ENCODE measurements around the gene PHKA2.

The PHKA2 gene

DNA sequence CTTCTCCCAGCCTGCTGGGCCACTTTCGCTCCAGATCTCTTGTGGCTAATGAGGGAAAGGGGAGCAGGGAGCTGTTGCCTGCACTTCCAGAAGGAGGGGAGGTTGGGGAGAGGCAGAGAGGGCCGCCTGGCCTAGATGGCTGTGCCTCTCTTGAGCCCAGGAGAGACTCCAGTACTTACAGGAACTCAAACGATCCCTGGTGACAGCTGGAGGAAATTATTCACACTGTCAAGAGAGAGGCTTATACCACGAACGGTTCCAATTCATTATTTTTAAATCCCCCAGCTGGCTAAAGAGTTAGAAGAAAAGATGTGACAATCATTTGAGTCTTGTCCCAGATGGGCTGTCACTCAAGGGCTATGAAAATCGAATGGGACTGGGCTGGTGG is 96.1 kb downstream of the PHKA2 start:
- no peak for DNase-seq (ENCODE audit: low read depth)

DNA sequence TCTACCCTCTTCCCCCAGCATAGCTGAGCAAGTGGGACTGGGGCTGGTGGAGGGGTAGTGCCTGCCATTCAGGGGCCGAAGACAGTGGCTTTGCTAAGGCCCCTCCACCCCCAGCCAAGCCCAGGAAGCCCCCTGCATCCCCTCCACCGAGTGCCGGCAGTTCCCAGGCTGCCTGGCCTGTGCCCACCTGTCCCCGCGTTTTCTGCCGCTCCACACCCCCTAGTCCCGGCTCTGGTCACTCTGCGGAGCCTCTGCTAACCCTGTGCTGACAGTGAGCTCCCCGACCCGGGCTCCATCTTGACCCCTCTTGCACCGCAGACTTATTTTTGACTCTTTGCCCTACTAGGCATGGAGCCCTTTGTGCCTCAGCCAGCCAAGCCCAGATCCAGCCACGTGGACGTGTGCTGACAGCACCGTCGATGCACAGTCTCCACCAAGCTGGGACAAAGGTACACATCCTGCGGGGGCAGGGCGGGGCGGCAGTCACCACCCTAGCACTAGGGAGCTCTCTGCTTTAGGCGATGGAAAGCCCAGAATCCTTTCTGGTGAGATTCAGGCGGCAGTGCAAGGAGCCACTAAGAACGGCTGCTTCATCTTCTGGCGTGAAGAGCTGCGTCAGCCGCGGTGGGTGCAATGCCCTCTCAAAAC is 96.6 kb downstream of the PHKA2 start:
- DNase-seq (ENCODE audit: low read depth) = no peak

DNA sequence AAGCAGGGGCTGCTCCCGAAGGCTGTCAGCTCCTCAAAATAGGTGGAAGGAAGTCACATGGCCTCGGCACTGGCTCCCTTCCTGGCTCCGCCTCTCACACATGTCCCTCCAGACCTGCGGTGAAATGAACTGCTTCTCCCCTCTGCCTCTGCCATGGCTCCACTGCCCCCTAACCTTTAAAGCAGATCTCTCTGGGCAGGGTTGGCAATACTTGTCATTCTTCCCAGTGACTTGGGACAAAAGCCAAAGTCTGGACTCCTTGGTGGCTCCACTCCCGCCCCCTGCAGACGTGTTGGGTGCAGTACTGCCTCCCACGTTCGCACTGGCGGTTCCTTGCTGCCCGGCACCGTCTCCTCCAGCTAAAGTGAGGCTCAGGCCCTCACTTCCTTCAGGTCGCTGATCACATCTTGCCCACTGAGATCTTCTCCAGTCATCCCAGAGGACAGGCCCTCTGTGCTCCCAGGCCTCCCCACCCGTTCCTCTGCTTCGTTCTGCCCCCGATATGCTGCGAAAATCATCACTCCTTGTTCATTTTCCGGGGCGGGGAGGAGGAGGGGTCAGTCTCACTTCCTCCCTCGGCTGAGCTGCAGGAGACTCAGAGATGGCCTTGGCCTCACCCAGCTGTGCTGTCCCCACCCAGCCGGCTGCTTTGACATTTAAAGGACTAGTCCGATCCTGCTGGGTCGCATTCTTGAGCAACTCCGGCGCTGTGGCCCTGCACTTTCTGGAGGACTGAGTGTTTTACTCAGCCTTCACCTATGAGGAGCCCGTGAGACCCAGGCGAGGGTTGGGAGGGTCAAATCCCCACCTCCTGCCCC is 97.4 kb downstream of the PHKA2 start:
- peak; percentile 13 for DNase-seq (ENCODE audit: low read depth)

DNA sequence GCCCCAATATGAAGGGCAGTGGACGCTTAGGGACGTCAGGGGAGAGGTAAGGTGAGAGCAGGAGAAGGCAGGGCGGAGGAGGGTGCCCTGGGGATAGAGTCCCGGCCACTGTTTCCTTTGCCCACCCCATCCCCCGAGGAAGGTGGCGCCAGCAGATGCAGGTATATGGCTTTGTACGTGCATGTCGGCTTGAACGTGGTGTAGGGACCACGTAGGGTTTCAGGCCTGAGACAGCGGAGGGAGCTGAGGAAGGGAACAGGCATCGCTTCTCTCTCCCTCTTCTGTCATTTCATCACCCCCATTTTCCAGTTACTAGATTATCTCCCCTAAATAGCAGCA is 97.9 kb downstream of the PHKA2 start:
- DNase-seq (ENCODE audit: low read depth) = no peak

DNA sequence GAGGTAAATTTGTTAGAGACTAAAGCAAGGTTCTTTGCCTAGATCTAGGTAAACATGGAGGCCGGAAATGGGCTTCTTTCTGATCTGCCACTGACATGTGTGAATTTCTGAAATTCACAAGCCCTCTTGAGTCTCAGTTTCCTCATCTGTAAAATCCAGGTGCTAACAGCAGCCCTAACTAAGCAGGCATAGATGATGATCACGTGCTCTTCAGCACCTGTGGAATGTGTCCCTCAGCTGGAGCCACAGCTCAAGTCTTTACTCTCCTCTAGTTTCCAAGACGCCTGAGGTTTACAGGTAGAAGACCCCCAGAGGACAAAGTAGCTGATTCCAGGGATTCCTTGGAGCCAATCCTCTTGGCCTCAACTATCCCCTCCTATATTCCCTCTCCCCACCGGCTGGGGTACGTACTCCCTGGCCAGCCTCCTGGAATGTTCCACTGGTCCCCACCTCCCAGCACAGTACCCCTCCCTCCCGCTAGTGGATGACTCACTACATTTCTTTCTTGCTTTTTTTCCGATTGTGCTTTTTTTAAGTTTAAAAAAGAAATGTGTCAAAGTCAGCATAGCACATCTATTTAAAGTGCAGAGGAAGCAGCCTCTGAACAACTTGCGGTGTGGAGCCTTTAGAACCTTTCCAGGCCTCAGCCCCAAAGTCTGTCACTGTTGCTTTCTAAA is 98.4 kb downstream of the PHKA2 start:
- DNase-seq (ENCODE audit: low read depth) = no peak

DNA sequence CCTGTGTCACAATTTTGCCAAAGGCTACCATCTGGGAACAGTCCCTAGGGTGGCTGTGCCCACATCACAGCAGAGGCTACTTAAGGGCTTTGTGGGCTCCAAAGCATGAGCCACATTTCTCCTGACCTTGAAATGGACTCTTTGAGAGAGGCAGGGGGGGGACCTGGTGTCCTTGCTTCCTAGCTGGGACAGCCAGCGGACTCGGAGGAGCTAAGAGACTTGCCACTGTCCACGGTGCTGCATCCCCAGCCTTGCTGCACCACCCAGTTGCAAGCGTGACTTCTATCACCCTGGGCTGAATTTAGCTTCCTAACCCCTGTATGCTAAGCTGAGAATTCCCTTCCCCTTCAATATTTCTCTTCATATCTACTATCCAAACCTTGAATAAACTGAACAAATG is 99.0 kb downstream of the PHKA2 start:
- DNase-seq (ENCODE audit: low read depth) = no peak

DNA sequence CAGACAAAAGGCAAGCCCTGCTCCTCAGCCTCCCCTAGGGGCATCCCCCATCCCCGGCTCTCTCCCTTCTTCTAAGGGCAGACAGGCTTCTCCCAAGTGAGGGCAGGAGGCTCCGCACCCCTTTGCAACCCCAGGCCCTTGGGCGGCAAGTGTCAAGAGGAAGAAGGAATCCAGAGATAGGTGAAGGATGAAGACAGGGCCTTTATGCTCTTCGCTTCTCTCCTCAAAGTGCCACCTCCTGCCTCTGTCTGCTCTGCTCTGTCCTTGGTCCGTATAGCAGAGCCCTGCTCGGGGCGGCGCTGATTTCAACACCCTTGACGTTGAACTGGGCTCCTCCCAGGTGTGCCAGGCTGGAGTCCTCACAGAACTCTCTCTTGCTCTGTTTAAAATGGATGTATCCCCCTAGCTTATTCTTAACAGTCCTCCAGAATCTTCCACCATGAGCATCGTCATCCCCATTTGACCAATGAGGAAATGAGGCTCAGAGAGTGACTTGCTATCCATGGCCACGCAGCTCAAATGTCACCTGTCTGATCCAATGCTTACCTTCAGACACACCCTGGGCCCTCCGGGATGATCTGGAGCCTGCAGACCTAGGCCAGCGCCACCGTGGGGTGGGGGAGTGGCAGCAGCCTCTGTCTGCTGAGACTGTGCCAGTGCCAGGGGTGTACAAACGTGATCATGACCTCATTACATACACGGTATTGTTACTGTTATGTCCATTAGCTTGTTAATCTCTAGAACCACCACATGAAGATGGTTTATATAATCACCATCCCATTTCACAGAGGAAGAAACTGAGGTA is 99.8 kb downstream of the PHKA2 start:
- no peak for DNase-seq (ENCODE audit: low read depth)

DNA sequence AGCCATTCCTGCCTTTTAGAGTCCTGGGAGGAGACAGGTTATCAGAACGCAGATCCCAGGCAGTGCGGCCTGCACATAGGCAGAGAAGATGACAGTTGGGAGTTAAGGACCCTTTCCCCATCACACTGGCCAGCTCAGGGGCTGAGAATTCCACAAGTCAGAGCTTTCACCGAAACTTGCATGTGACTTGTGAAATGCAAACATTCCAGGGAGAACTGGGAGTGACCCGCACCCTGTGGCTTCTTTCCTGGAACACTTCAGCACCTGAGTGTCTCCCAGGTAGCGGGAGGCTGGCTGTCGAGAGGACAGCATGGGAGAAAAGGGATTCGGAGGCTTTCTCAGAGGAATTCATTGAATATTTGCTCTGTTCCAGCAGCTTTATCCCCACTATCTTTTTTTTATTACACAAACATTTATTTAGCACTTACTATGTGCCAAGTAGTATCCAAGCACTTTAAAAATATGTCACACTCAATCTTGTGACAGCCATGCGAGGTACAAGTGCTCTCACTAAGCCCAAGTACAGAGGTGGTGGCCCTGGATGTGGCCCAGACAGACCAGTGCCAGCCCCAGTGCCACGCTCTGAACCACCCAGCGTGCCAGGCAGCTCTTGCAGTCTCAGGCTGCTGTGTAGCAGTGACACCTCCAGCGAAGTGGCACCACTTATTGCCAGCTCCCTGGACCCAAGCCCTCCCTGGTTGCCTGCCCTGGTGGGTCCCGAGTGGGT is 100.5 kb downstream of the PHKA2 start:
- DNase-seq (ENCODE audit: low read depth) = no peak

DNA sequence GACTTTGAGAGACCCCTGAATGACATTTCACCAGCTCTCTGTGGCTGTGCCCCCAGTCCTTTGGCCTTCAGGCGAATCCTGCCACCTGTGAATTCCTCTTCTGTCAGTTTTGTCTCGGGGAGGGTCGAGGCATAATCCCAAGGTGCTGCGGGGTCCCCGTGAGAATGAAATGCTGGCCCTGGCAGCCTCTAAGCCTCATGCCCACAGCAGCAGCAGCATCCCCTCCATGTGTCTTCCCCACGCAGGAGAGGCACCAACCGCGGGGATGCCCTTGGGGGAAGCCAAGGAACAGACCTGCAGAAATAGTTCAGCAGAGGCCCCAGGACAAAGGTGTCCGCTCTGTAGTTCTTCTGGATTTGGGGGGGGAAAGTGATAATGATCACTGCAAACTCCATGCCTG is 104.8 kb downstream of the PHKA2 start:
- no peak for DNase-seq (ENCODE audit: low read depth)

DNA sequence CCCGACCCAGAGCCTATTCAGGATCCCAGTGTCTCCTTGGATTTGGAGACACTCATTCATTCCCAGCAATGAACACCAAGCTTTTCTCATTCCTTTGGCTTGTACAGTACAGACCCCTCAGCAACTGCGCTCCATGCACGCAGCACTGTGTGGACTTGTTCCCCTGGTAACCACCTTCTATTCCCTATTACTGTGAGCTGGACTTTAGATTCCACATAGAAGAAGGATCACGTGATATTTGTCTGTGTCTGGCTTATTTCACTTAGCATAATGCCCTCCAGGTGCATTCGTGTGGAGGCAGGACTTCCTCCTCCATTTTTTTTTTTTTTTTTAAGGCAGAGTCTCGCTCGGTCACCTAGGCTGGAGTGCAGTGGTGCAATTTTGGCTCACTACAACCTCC is 106.4 kb downstream of the PHKA2 start:
- DNase-seq (ENCODE audit: low read depth) = no peak

DNA sequence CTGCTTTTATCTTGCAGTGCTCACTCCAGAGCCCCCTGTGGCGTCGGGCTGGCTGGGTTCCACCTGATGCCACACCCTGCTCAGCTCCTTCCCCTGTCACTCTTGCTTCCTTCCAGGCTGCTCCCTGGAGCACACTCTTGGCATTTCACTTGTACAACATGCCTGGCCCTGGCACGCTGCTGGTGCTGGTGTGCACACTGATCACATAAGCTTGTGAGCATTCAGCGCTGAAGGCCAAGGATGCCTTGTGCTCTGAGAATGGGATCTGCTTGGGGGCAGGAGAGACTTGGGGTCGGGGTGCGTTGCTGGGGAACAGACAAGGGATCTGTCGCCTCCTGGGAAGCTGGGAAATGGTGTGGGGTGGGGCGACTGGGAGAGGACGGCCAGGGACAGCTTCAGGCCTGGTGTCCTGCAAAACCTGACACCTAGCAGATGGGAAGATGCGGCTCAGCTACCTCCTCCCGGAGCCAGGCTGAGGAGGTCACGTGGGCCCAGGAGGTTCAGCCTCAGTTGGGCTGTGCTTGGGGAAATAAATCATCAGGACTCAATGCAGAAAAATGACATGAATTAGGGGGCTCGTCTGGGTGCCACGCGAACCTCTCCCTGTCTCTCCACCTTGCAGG is 108.5 kb downstream of the PHKA2 start:
- DNase-seq (ENCODE audit: low read depth) = no peak

DNA sequence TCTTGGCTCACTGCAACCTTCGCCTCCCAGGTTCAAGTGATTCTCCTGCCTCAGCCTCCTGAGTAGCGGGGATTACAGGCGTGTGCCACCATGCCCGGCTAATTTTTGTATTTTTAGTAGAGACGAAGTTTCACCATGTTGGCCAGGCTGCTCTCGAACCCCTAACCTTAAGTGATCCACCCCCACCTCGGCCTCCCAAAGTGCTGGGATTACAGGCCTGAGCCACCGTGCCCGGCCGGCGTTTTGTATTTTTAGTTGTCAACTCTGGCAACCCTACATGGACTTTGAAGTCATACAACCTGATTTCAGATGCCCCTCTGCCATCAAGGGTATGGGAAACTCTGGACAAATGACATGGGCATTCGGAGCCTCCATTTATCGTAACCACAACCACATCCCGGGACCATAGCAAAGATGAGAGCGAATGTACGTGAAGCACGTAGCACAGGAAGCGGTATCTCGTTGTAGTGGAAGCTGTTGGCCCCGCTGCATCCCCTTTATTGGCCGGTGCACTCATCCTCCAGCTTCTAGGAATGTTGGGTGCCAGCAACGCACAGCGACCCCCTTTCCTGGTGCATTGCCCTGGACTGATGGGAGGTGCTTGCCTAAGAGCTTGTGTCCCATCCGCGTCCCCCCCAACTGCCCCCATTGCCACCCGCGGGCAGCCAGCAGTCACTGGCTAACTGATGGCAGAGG is 109.2 kb downstream of the PHKA2 start:
- DNase-seq (ENCODE audit: low read depth) = no peak

DNA sequence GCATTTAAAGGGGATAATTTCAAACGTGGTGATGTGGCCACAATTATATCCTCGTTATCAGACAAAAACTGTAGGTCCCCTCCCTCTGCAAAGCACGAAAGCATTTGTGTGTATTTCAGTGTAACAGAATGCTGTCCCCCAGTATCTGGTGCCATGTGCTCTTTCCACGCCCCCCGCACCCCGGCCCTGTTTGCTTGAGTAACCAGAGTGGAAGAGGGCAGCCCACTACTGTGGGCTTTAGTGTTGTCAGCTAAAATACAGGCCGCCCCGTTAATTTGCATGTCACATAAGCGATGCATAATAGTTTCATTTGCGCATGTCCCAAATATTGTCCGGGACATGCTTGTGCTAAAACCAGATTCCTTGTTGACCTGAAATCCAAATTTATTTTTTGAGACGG is 110.1 kb downstream of the PHKA2 start:
- DNase-seq (ENCODE audit: low read depth) = no peak

DNA sequence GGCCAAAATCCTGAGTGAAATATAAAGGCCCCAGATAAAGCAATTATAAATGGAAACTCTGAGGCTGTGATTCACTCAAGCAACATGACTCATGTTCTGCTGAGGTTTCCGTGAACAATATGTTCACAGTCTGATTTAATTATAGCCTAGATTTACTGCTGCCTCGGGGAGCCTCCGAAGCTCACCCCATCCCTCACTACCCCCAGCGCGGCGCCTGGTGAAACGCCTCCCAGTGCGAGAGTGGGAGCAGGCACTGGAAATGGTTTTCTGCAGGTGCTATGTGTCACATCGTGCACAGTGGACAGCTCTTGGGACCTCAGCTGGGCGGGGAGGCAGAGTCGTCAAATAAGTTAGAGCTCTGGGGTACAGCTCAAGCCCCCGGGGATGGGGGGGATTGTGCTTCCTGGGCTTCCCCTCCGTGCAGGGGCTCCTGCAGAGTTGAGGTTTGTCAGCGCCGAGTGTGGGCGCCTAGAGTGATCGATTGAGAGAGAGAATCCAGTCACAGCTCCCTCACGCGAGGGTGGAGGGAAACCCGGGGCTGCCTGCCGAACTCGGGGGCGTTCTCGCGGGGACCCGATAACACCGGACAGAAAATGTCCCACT is 110.6 kb downstream of the PHKA2 start:
- peak; percentile 31 for DNase-seq (ENCODE audit: low read depth)

DNA sequence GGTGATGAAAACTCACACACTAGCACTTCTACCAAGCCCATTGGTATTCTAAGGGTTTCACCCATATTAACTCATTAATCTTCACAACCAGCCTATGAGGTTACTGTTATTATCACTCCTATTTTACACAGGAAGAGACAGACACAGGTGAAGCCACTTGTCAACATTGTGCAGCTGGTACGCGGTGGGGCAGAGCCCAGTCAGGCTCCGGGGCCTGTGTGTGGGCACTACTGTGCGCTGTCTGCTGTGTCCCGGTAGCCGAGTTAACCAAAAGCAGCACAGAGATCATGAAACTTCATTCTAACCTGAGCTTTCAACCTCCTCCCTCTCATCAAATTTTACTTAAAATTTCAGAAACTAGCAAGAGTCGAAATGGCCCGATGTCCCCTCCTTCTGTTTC is 111.3 kb downstream of the PHKA2 start:
- no peak for DNase-seq (ENCODE audit: low read depth)

DNA sequence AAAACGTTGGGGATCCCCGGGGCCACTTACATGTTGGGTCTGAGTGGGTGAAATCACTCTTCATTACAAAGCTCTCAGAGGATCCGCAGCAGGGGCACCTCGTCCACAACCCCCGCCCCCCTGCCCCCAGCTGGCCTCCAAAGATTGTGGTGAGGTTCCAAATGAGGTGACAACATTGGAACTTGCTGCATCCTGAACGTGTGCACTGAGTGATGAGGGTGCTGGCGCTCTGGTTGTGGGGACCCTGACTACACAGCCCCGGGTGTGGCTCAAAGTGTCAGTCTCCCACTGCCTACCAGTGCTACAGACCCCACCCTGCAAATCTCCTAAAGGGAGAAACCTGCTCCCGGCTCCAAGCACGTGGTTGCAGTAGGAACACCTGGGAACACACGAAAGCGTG is 111.9 kb downstream of the PHKA2 start:
- no peak for DNase-seq (ENCODE audit: low read depth)

DNA sequence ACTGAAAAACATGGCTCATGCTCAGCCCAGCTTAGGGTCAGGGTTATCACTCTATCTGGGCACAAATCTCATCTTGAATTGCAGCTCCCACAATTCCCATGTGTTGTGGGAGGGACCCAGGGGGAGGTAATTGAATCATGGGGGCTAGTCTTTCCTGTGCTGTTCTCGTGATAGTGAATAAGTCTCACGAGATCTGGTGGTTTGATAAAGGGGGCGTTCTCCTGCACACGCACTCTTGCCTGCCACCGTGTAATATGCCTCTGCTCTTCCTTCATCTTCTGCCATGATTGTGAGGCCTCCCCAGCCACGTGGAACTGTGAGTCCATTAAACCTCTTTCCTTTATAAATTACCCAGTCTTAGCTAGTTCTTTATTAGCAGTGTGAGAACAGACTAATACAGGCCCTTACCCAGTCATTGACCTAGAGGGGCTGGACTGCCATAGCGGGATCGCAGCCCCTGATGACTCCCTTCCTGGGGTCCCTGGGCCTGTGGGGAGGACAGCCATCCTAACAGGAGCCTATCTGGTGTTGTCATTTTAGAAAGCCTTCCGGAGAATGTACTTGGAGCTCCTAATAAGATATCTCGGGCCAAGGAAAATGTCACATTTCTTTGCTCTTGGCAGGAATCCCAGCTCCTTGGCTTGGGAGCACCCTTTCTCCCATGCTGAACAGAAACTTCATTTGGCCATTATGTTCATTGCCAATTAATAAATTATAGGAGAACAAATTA is 112.6 kb downstream of the PHKA2 start:
- no peak for DNase-seq (ENCODE audit: low read depth)

DNA sequence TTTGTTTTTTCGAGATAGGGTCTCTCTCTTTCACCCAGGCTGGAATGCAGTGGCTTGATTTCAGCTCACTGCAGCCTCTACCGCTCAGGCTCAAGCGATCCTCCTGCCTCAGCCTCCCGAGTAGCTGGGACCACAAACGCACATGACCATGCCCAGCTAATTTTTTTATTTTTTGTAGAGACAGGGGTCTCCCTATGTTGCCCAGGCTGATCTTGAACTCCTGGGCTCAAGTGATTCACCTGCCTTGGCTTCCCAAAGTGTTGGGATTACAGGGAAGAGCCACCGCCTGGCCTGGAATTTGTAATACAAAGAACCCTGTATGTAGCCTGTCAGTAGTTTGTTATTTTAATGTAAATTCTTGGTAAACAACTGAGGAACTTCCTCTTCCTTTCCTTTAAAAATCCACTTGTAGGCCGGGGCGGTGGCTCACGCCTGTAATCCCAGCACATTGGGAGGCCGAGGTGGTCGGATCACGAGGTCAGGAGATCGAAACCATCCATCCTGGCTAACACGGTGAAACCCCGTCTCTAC is 119.5 kb downstream of the PHKA2 start:
- no peak for DNase-seq (ENCODE audit: low read depth)

DNA sequence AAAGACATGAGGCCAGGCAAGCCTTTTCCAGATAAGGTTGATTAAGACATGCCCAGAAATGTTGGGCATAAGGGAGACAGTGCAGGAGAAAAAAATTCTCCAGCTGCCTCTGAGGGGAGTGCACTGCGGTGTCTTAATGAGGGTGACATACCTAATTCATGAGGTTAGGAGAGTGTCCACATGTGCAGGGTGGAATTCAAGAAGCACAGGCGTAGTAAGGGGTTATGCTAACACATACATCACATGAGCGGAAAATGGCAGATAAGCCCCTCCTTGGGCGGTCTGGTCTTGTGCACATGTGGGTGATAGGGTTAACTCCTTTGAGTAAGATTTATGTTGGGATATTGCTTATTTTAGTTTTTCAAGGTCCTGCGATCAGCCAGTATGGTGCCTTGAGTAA is 122.4 kb downstream of the PHKA2 start:
- no peak for DNase-seq (ENCODE audit: low read depth)

DNA sequence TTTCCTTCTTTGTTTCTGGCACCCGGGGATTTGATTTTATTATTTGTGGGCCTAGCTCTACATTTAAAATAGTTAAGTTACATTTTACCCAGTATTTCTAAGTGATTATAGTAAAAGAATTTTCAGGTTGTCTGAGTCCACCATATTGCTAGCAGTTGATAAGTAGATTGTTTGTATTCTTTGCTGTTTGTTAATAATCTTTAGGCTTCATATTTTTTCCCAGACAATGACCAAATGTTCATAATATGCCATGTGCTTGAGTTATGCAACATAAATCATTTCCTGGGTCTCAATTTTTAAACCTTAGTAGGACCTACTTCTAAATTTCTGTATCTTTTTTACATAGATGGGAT is 127.3 kb downstream of the PHKA2 start:
- no peak for DNase-seq (ENCODE audit: low read depth)
